IPS-15b (cell line): Measurements from ENCODE around the gene UBAC2.

Experiments used
- H3K27me3 ChIP-seq: one replicate; pipeline ENCODE4 v1.6.1; 2013; ENCODE audit warnings: low read length; ENCODE audit not compliant: control insufficient read depth, insufficient read depth
- H3K36me3 ChIP-seq: one replicate; pipeline ENCODE4 v1.6.1; 2013; ENCODE audit warnings: low read length; ENCODE audit not compliant: control insufficient read depth, insufficient read depth
- H3K4me1 ChIP-seq: one replicate; pipeline ENCODE4 v1.6.1; 2013; ENCODE audit warnings: mild to moderate bottlenecking, low read length; ENCODE audit not compliant: control insufficient read depth, insufficient read depth
- H3K4me3 ChIP-seq: one replicate; pipeline ENCODE4 v1.5.1; 2013; ENCODE audit warnings: low read depth, low read length
- H3K9ac ChIP-seq: one replicate; pipeline ENCODE4 v1.6.1; 2013; ENCODE audit warnings: low read depth, mild to moderate bottlenecking, low read length
- H3K9me3 ChIP-seq: one replicate; pipeline ENCODE4 v1.6.1; 2013; ENCODE audit warnings: mild to moderate bottlenecking, low read length; ENCODE audit not compliant: control insufficient read depth, insufficient read depth

Gene UBAC2

GRCh38 chr13:99280166-99280565, 79.5 kb downstream of the UBAC2 start:
- no peaks in the 10 kb centered on the region for H3K27me3 ChIP-seq
- no peaks in the 10 kb centered on the region for H3K36me3 ChIP-seq
- peaks cover 2% of the 10 kb centered on the region for H3K4me1 ChIP-seq
- no peaks in the 10 kb centered on the region for H3K9me3 ChIP-seq
- no peak overlapping the region for H3K9ac ChIP-seq
- H3K4me3 ChIP-seq, result no peak overlapping the region

- no peaks in the 10 kb centered on the region for H3K27me3 ChIP-seq
- H3K9ac ChIP-seq, result no peak overlapping the region
- no peaks in the 10 kb centered on the region for H3K36me3 ChIP-seq
- H3K4me3 ChIP-seq, result no peak overlapping the region
- H3K9me3 ChIP-seq, result no peaks in the 10 kb centered on the region
- H3K4me1 ChIP-seq, result no peaks in the 10 kb centered on the region
Measured at GRCh38 chr13:99281811-99282263, 81.2 kb downstream of the UBAC2 start.

DNA sequence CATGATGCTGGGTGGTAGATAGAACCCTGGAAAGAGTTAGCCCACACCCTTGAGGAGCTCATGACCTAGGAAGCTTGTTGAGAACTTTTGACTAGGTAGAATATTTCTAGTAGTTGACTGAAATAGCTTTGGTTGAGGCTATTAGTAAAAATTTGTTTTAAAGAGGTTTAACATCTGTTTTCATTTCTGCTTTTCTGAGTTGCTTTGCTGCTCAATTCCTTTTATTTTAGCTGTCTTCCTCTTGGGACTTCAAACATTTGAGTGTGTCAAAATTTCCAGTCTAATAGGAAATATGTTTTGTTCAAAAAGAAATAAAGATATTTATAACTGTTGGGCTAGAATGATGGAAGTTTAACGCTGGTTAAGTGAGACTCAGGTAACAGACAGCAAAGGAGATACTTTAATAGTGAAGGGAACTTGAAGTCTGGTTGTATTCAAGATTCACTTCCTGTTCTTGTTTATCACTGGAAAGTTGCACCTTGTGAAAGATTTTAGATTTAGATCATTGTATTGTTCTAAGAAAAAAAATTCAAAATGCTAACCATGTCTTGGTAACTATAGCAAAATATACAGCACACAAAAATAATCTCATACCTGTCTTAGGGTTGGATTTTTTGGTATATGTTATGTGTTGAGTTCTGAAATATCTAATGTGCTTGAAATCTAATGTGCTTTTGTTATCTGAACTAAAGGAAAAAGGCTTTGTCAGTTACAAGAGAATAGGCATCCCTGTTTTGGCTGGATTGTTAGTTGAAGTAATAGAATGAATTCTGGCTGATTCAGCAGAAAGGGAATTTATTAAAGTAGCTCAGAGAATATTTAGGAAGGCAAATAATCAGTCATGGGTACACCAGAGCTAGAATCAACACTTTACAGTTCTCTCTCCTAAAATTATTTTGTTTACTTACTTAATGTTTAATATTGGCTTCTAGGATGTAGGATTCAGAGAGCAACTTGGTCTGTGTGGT, 81.9 kb downstream of the UBAC2 start:
- H3K4me1 ChIP-seq, result no peaks in the 10 kb centered on the region
- no peak overlapping the region for H3K9ac ChIP-seq
- no peak overlapping the region for H3K4me3 ChIP-seq
- no peaks in the 10 kb centered on the region for H3K9me3 ChIP-seq
- no peaks in the 10 kb centered on the region for H3K36me3 ChIP-seq
- no peaks in the 10 kb centered on the region for H3K27me3 ChIP-seq

DNA sequence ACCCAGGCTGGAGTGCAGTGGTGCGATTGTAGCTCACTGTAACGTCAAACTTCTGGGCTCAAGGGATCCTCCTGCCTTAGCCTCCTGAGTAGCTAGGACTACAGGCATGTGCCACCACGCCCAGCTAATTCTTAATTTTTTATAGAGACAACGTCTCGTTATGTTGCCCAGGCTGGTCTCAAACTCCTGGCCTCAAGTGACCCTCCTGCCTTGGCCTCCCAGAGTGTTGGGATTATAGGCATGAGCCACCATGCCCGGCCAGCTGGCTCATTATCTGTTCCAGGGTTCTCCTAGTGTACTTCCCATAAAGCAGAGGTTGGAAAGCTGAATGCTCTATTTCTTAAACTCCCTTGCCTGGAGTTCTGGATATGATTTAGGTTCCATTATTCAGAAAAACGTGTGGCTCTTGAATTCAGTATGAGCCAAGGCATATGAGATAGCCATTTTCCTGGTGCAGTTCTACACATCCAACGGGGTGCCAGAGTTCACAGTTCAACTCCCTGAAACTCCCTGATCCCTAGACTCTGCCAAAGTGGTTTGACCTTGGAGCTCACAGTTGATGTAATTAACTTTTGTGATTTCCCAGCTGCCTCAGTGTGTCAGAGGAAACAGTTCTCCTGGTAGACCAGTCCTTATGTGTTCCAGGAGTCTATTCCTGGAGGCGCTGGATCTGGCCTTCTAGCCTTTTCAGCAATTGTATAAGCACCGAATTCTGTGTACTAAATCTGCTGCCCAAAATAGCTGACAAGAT, 85.0 kb downstream of the UBAC2 start:
- H3K4me1 ChIP-seq, result no peaks in the 10 kb centered on the region
- H3K9me3 ChIP-seq, result no peaks in the 10 kb centered on the region

DNA sequence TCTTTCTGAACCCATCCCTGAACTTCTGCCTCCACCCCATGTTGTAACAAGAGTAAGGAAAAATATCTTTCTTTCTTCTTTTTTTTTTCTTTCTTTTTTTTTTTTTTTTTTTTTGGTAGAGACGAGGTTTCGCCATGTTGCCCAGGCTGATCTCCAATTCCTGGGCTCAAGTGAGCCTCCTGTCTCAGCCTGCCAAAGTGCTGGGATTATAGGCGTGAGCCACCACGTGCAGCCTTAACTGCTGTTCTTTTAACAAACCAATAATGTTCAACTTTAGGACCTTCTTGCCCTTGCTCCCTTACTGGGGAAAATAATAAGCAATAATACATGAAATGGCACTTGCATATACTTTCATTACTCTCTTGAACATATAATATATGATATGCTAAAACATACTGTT, 86.9 kb downstream of the UBAC2 start:
- no peaks in the 10 kb centered on the region for H3K9me3 ChIP-seq
- no peaks in the 10 kb centered on the region for H3K4me1 ChIP-seq
- H3K4me3 ChIP-seq, result no peak overlapping the region
- H3K36me3 ChIP-seq, result no peaks in the 10 kb centered on the region
- no peak overlapping the region for H3K9ac ChIP-seq
- H3K27me3 ChIP-seq, result no peaks in the 10 kb centered on the region

More for the DNA sequence above, 85.0 kb downstream of the UBAC2 start:
- H3K27me3 ChIP-seq, result no peaks in the 10 kb centered on the region
- no peak overlapping the region for H3K9ac ChIP-seq
- no peak overlapping the region for H3K4me3 ChIP-seq
- no peaks in the 10 kb centered on the region for H3K36me3 ChIP-seq

DNA sequence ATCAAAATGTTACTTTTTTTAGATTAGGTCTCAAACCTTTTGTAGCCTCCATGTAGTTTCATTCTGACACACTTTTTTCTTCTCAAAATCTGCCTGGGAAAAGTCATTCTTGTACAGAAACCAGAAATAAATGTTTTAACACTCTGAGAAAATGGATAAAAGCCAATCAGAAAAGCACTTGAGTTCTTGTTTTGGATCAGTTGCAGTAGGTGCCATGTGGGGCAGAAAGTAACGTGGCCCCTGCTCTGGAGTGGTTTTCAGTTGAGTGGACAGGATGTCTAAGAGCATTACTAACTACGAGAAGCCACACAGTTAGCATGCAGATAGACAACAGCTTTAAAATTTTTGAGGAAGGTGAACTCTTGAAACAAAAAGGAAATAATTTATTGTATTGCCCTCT, 87.4 kb downstream of the UBAC2 start:
- no peaks in the 10 kb centered on the region for H3K9me3 ChIP-seq
- H3K4me1 ChIP-seq, result no peaks in the 10 kb centered on the region
- H3K4me3 ChIP-seq, result no peak overlapping the region
- no peaks in the 10 kb centered on the region for H3K36me3 ChIP-seq
- no peak overlapping the region for H3K9ac ChIP-seq
- H3K27me3 ChIP-seq, result no peaks in the 10 kb centered on the region

GRCh38 chr13:99289271-99289670, 88.6 kb downstream of the UBAC2 start:
- Histone ChIP-seq H3K9me3 (no peaks in the 10 kb centered on the region), H3K4me1 (no peaks in the 10 kb centered on the region), H3K4me3 (no peak overlapping the region), H3K27me3 (no peaks in the 10 kb centered on the region), H3K36me3 (no peaks in the 10 kb centered on the region), H3K9ac (no peak overlapping the region)

DNA sequence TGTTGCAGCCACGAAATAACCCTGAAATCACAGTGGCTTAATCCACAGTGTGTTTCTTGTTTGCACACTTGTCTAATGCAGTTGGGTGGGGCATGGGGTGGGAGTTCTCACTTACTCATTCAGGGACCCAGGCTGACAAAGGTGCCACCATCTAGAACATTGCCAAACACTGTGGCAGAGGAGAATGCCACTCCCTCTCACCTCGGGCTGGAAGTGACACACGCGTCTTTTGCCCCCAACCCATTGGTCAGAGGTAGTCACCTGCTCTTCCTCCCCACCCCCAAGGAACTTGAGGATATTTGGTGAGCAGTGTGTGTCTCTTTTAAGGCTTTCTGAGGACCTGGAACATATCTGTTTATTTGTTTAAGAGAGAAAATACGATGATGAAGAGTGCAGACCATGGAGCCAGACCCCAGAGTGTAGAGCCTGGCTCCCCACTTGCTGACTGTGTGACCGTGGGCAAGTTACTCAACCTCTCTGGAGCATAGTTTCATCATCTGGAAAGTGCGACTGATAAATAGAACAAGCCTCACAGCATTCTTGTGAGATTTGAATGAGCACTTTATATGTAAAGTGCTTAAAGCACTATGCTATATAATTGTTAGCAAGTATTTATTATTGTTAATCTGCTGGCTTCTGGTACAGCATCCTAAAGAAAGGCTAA, 89.2 kb downstream of the UBAC2 start:
- Histone ChIP-seq H3K9me3 (no peaks in the 10 kb centered on the region), H3K9ac (no peak overlapping the region), H3K27me3 (no peaks in the 10 kb centered on the region), H3K36me3 (no peaks in the 10 kb centered on the region), H3K4me1 (no peaks in the 10 kb centered on the region), H3K4me3 (no peak overlapping the region)

GRCh38 chr13:99290894-99291293, 90.2 kb downstream of the UBAC2 start:
- Histone ChIP-seq H3K4me1 (no peaks in the 10 kb centered on the region), H3K9me3 (no peaks in the 10 kb centered on the region), H3K9ac (no peak overlapping the region), H3K36me3 (no peaks in the 10 kb centered on the region), H3K4me3 (no peak overlapping the region), H3K27me3 (no peaks in the 10 kb centered on the region)

DNA sequence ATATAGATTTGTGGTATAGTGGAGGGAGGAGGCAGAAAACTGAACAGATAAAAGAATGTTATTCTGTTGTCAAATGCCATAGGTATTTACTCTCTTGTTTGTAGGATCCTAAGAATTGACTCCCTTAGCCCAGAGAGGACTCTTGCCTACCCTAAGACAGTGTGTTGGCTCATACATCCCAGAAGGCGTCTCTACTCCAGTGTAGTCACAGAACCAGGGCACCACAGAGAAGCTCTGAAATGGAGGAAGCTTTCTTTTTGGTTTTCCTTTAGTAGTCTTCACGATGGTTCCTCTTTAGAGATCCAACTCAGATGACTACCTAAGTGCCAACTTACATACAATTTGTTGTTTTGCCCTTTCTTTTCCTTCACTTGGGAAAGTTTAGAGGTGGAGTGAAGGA, 92.5 kb downstream of the UBAC2 start:
- Histone ChIP-seq H3K9me3 (no peaks in the 10 kb centered on the region), H3K27me3 (no peaks in the 10 kb centered on the region), H3K9ac (no peak overlapping the region), H3K4me3 (no peak overlapping the region), H3K36me3 (no peaks in the 10 kb centered on the region), H3K4me1 (no peaks in the 10 kb centered on the region)

DNA sequence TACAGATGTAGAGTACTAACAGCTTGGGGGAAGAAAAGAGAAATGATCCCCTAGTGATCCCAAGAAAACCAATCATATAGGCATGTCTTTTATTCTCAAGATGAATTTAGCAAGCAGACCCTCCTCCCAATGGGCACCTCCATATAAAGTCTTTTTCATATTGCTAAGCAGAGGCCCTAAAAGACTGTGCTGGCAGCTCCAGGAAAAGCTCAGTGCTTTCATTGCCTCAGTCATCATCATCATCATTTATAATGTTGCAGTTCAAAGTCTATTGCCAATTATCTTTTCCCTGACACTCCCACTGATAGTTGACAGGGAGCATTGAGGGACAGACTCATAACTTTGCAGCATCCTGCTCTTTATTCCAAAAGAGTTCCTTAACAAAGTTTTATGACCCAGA, 93.5 kb downstream of the UBAC2 start:
- Histone ChIP-seq H3K9me3 (no peaks in the 10 kb centered on the region), H3K27me3 (no peaks in the 10 kb centered on the region), H3K36me3 (no peaks in the 10 kb centered on the region), H3K4me1 (no peaks in the 10 kb centered on the region), H3K9ac (no peak overlapping the region), H3K4me3 (no peak overlapping the region)
